K562 (cell line): ENCODE results near the gene BCAS1. TPM values are rescaled to one million over a fixed set of nuclear protein-coding genes. Genes with fewer than 3 reads are reported as not detected.

Experiments used
- ATAC-seq: fragments of 200-7000 bp; cut with Tn5 transposase; 3 replicates; pipeline ENCODE4 v1.9.1; 2020; ENCODE audit warnings: moderate library complexity
- BruUV-seq: library from RNA; stranded (reverse); fragments of 400-500 nt; replicated peaks from 2 replicates; lab custom pipeline; 2021; lab: Mats Ljungman, UMichigan
- CTCF ChIA-PET: fragments of 300-600 bp; formaldehyde crosslinking; extraction: SDS; loops from one replicate; lab custom pipeline; 2021; ENCODE audit warnings: low intra/inter-chr PET ratio; lab: Yijun Ruan, JAX
- POLR2A ChIA-PET: fragments of 300-600, 350-650 bp; sonication (Branson Sonifier 250); formaldehyde crosslinking; extraction: SDS; loops from one replicate; lab custom pipeline; 2021; ENCODE audit warnings: antibody characterized with exemption, inconsistent platforms; lab: Yijun Ruan, JAX
- DNase-seq, 4 experiments: peaks; one replicate each; pipeline versions ENCODE4 v3.0.0 to v3.0.0-alpha.2; 2011 to 2018; ENCODE audit warnings: low spot score in 3 of 4, mixed read lengths in 3 of 4; ENCODE audit errors: extremely low read depth in 1 of 4
- FAIRE-seq: peaks from 2 replicates; lab custom pipeline; 2011; peaks lifted over from hg19 to GRCh38; lab: Jason Lieb, UNC
- H2AFZ ChIP-seq: 2 replicates; pipeline ENCODE4 v1.6.0; 2011; ENCODE audit warnings: low read depth, low read length, control low read depth, inconsistent platforms
- H3K27ac ChIP-seq: fragments of 200-600 bp; 3 replicates; pipeline ENCODE4 v1.8.0; 2011; ENCODE audit warnings: low read depth, mild to moderate bottlenecking, control low read depth, inconsistent platforms, low read length, moderate library complexity, mixed read lengths; ENCODE audit errors: extremely low read depth
- H3K27me3 ChIP-seq, 2 experiments: fragments of 300-600 bp in 1 of 2; 2 replicates in 1 of 2; 3 replicates in 1 of 2; pipeline versions ENCODE4 v1.6.0 to v1.8.0; 2011; ENCODE audit warnings: inconsistent platforms in 2 of 2, low read length in 2 of 2, mild to moderate bottlenecking in 1 of 2, mixed read lengths in 1 of 2, moderate library complexity in 1 of 2; ENCODE audit not compliant: control insufficient read depth in 2 of 2, insufficient read depth in 2 of 2
- H3K36me3 ChIP-seq: fragments of 300-600 bp; 3 replicates; pipeline ENCODE4 v1.8.0; 2011; ENCODE audit warnings: mild to moderate bottlenecking, low read length, inconsistent platforms; ENCODE audit not compliant: control insufficient read depth, insufficient read depth
- H3K4me1 ChIP-seq, 2 experiments: fragments of 200-600 bp in 1 of 2; replicated peaks in 1 of 2; 2 replicates in 1 of 2; 3 replicates in 1 of 2; pipeline versions ENCODE4 v1.5.1 to v1.8.0; 2011; ENCODE audit warnings: inconsistent platforms in 2 of 2, low read length in 2 of 2, mild to moderate bottlenecking in 1 of 2, mixed read lengths in 1 of 2, moderate library complexity in 1 of 2; ENCODE audit not compliant: control insufficient read depth in 2 of 2, insufficient read depth in 2 of 2
- H3K4me2 ChIP-seq: 2 replicates; pipeline ENCODE4 v1.6.1; 2011; ENCODE audit warnings: low read length, control low read depth, inconsistent platforms, mixed read lengths; ENCODE audit not compliant: insufficient read depth
- H3K4me3 ChIP-seq: fragments of 200-600 bp; sonication (generic), shearing (Covaris generic); 2 replicates; pipeline ENCODE4 v1.5.1; 2016; ENCODE audit warnings: control low read depth, inconsistent platforms
- H3K79me2 ChIP-seq: fragments of 200-600 bp; 3 replicates; pipeline ENCODE4 v1.8.0; 2011; ENCODE audit warnings: low read length, inconsistent platforms; ENCODE audit not compliant: control insufficient read depth, insufficient read depth
- H3K9ac ChIP-seq, 2 experiments: 2 replicates each; pipeline versions ENCODE4 v1.6.0 to v1.6.1; 2011; ENCODE audit warnings: low read depth in 2 of 2, low read length in 2 of 2, control low read depth in 1 of 2, inconsistent platforms in 1 of 2, mild to moderate bottlenecking in 1 of 2, mixed read lengths in 1 of 2; ENCODE audit not compliant: insufficient read depth in 1 of 2
- H3K9me1 ChIP-seq: one replicate; pipeline ENCODE4 v1.6.0; 2011; ENCODE audit warnings: inconsistent platforms, mild to moderate bottlenecking, low read length, moderate library complexity; ENCODE audit not compliant: control insufficient read depth, insufficient read depth
- H3K9me3 ChIP-seq: replicated peaks from 2 replicates; pipeline ENCODE4 v1.5.1; 2011; ENCODE audit warnings: low read depth, low read length, inconsistent platforms; ENCODE audit not compliant: control insufficient read depth, insufficient read depth
- H4K20me1 ChIP-seq: replicated peaks from 2 replicates; pipeline ENCODE4 v1.6.1; 2011; ENCODE audit warnings: low read length, inconsistent platforms, mixed read lengths; ENCODE audit not compliant: control insufficient read depth, insufficient read depth
- ETS1 ChIP-seq: conservative IDR thresholded peaks from 2 replicates; pipeline ENCODE4 v1.6.1; 2011; ENCODE audit warnings: low read depth, mild to moderate bottlenecking, low read length; ENCODE audit not compliant: control insufficient read depth
- HMG20A ChIP-seq: fragments of 450-650 bp; formaldehyde crosslinking; conservative IDR thresholded peaks from 2 replicates; pipeline ENCODE4 v1.4.0; 2020; ENCODE audit warnings: mild to moderate bottlenecking, mixed read lengths
- MAFF ChIP-seq: IDR thresholded peaks from 2 replicates; pipeline ENCODE4 v1.6.1; 2012; ENCODE audit warnings: low read length, improper control_type of control experiment
- MCM5 ChIP-seq: fragments of 450-650 bp; IDR thresholded peaks from 2 replicates; pipeline ENCODE4 v1.6.1; 2016; ENCODE audit warnings: low read depth
- RNF2 ChIP-seq: sonication (generic); IDR thresholded peaks from 2 replicates; pipeline ENCODE4 v1.6.1; 2016
- ZNF197 ChIP-seq: fragments of 200-800 bp; sonication (Bioruptor generic); IDR thresholded peaks from 2 replicates; pipeline ENCODE4 v1.6.1; 2016; ENCODE audit warnings: low read depth, missing genetic modification characterization, missing compliant biosample characterization
- ZNF551 ChIP-seq: fragments of 250-450 bp; sonication (Bioruptor Pico); IDR thresholded peaks from 2 replicates; pipeline ENCODE4 v1.5.0; 2021; ENCODE audit warnings: mild to moderate bottlenecking, moderate library complexity
- WGBS: fragments of 100-300 bp; shearing (Covaris generic); methylation state at CpG from one replicate; pipeline ENCODE4 v1.1.6; 2016; ENCODE audit warnings: low coverage, mixed read lengths; ENCODE audit not compliant: insufficient coverage; ENCODE audit errors: missing lambda C conversion rate; 5-methylcytosine and 5-hydroxymethylcytosine counted together
- in situ Hi-C: fragments of 300-500 bp; cut with MboI; formaldehyde crosslinking; loops from 4 replicates; pipeline ENCODE4 v1.15.0; 2018; ENCODE audit warnings: inconsistent platforms, mixed read lengths
- intact Hi-C: fragments of 100-400 bp; cut with micrococcal nuclease; formaldehyde crosslinking; loops from 2 replicates; pipeline ENCODE4 v1.14.2; 2022
- polyA plus RNA-seq, 8 experiments: library from polyadenylated mRNA; depleted of rRNA in 4 of 8; stranded (reverse) in 5 of 8; unstranded in 3 of 8; fragments of >200 nt; fragmentation: Nextera tagmentation in 2 of 8; fragmentation: Illumina TruSeq in 1 of 8; extraction: Ambion mirVana in 2 of 8; extraction: Trizol in 1 of 8; gene quantifications; 2 replicates each; pipeline versions ENCODE4 v1.2.1 to v1.2.3, GENCODE V29; 2011 to 2014; ENCODE audit warnings: inconsistent platforms in 1 of 8, missing spikeins in 1 of 8
- total RNA-seq, 7 experiments: library from RNA; depleted of rRNA in 6 of 7; stranded (reverse); fragments of >200 nt in 6 of 7; fragmentation: Illumina TruSeq in 2 of 7; extraction: Trizol in 2 of 7; gene quantifications; 2 replicates each; pipeline versions ENCODE4 v1.2.1 to v1.2.3, GENCODE V29; 2011 to 2021; ENCODE audit warnings: low replicate concordance in 1 of 7

The BCAS1 gene
- total and polyA plus RNA-seq, 9 of the 15 experiments (the other 6 are each of a cell fraction or from before 2014, with no cell fraction given), result 0.18 to 2.3 (median 0.93) TPM

DNA sequence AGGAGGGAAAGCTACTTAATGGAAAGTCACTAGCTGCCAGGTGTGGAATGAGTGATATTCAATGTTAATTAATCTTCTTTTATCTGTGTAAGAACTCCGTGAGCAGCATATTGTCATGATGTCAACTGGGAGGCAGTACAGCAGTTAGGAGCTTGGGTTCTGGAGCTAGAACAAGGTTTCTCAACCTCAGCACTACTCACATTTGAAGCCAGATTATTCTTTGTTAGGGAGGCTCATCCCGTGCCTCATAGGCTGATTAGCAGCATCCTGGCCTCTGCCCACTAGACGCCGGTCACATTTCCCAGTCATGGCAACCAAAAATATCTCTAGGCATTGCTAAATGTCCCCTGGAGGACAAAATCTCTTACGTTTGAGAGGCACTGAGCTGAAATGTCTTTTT lies 41.2 kb downstream of the BCAS1 start:
- Histone ChIP-seq H3K4me3 (no peak overlapping the region), H3K36me3 (no peaks in the 10 kb centered on the region), H4K20me1 (no peaks in the 10 kb centered on the region), H3K27me3 (peaks cover 2 to 15% of the 10 kb centered on the region in 2 experiments; a peak in 4 of 5 replicates), H3K27ac (no peak overlapping the region), H3K9me1 (no peaks in the 10 kb centered on the region), H3K79me2 (no peaks in the 10 kb centered on the region), H3K9ac (no peak overlapping the region), H3K4me1 (0 out of 5 replicates have a peak, but pooled peaks cover 0 to 2% of the 10 kb centered on the region in 2 experiments), H2AFZ (0 out of 2 replicates have a peak overlapping the region, but pooled peaks have one; percentile 16), H3K4me2 (no peak overlapping the region), H3K9me3 (no peaks in the 10 kb centered on the region)
- TF ChIP-seq RNF2, result no peak
- TF ChIP-seq ZNF197, result no peak
- TF ChIP-seq ETS1, result no peak
- TF ChIP-seq ZNF551 (CRISPR knock-in tag), result no peak
- no peak for TF ChIP-seq HMG20A (CRISPR knock-in tag)
- no peak for TF ChIP-seq MCM5
- no peak for TF ChIP-seq MAFF
- FAIRE-seq (no peak), ATAC-seq (no peak), DNase-seq (no peak)
- intact Hi-C loops, result no loop called here
- ChIA-PET POLR2A (no interaction called here), CTCF (no interaction called here)
- no TSS peak for BruUV-seq
- in situ Hi-C loops, result no loop called here
- 8% methylated on average over 5 of the region's 5 CpGs for WGBS
